CD4-positive, alpha-beta T cell treated with Interleukin-17A for 1 hour (primary cell): ENCODE results near the gene LARGE1.
"Not testable (repeated sequence)": the region's sequence is repeated elsewhere in the genome, so short reads cannot be mapped to it uniquely, and the experiment has no call there.

Source experiments
- DNase-seq: peaks from one replicate; pipeline ENCODE4 v3.0.0-alpha.2; 2020

LARGE1 gene

DNA sequence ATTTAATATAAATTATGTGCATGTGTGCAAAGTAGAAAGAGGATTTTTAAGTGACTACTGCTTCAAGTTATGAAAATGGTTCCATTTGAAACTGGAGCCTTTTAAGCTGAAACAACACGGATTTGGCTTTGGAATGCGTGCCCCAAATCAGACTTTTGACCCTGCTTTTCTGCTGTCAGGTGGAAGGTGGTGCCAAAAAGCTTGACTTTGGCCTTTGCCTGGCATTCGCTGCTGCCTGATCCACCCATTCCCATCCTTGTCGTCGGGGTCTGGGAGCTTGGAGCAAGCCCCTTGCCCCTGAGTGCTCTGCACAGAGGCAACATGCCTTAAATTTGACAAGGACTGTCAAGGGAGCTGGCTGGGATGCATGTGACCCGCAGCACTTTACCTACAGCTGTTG is 526.8 kb downstream of the LARGE1 start:
- DNase-seq: no peak

DNA sequence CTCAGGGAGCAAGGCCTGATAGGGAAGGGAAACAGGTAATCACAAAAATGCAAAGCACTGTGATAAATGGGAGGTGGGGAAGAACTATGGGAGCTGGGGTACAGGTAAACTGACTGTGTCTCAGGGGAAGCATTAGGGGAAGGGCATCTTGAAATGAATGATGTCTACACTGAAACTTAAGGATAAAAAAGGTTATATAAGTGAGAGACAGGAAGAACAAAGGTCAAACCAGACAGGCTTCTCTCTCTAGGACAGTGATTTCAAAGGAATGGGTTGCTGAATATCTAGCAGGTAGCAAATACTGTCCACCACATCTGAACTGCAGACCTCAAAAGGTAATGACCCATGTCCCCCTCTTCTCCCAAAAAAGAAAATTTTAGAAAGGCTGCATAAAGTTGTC is 529.0 kb downstream of the LARGE1 start:
- DNase-seq: no peak

DNA sequence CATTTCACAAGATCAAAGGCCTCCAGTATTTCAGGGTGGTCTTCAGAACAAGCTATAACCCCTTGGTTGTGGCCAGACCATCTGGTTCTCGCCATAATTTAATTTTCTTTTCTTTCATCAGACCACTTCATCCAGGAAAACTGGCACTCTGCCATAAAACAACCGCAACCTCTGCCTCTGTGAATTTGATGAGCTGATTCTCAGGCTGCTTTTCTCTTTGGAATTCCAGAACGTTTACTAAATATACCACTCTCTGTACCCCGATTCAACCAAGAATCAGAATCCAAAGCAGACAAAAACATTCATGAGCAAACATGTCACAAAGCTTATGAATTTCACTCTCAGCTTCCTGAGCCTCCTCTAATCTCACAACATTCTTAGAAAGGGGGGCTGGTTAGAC is 530.3 kb downstream of the LARGE1 start:
- DNase-seq: no peak

DNA sequence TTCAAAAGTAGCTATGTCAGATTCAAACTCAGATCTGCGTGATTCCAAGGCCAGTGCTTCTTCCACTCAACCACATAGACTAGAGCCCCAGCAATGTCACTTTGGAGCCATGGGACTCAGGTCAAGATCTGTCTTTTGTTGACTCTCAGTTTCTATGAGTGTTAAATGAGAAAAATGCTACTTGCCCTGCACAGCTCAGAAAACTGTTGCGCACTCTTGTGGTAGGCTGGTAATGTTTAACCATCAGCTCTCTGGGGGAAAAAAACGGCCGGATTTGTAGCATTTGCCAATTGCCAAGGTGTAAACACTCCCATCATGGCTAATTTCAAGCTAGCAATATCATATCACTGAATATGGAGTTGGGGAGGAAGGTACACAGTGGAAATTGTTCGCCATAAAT is 534.0 kb downstream of the LARGE1 start:
- no peak for DNase-seq

- DNase-seq: no peak
Measured at GRCh38 chr22:33385611-33386010, 534.7 kb downstream of the LARGE1 start.

DNA sequence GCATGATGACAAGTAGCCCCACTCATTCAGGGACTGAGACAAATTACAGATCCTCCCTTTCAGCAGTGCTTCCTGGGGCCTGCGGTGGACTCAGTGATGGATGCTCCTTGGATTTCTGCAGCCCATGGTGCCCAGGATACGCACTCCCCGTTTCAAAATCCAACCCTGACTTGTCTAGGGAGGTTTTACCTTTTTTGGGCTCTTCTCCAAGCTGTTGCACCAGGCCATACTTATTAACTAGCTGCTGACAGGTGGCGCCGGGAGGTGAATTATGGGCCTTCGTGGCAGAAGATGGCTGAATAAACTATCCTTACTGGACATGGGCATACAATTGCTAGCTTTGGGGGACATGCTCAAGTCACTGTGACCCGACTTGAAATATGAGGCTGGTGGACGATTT is 537.8 kb downstream of the LARGE1 start:
- DNase-seq: no peak

- no peak for DNase-seq
Measured at GRCh38 chr22:33381531-33382406, 538.5 kb downstream of the LARGE1 start.

DNA sequence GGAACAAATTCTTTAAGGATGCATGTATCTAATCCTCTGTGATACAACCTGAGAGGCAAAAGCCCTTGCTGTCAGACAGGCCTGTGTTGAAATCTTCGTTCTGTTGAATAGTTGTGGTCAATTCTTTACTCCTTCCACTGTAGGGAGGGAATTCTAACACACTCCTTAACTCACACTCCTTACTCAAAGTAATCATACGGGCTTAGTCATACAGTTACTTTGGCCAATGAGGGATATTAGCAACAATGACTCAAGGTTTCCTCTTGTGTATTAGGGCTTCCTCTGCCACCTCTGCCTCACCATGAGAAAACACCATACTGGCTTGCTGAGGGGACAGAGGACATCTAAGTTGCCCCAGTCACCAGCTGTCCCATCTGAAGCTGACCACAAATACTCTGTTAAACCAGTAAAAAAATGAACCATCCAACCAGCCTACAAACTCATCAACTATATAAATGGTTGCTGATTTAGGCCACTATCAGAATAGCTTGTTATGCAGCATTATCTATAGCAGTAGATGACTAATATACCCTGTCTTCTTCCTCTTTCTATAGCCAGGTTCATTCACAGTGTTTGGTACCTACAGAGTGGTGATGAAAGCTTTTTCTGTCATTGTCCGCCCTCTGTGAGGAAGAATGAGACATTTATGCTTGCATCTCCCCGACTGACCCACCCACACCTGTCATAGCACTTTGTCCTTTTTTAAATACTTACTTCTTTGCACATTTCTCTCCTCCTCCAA is 539.3 kb downstream of the LARGE1 start:
- no peak for DNase-seq

DNA sequence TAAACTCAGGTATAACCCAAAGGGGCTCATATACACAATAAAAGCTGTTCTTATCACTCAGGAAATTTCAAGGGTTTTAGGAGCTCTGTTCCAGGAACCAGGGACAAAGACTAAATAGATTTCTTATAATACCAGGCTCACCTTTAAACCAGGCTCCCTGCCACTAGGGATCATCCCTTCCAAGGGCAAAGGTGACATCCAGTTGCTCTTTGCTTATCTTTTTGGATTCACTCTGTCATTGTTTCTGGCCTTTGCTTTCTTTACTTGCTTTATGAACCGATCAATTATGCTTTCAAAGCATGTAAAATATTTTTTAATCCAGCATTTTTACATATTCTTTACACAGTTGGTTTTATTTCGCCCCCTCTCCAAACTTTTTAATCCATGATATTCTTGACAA is 540.4 kb downstream of the LARGE1 start:
- no peak for DNase-seq

DNA sequence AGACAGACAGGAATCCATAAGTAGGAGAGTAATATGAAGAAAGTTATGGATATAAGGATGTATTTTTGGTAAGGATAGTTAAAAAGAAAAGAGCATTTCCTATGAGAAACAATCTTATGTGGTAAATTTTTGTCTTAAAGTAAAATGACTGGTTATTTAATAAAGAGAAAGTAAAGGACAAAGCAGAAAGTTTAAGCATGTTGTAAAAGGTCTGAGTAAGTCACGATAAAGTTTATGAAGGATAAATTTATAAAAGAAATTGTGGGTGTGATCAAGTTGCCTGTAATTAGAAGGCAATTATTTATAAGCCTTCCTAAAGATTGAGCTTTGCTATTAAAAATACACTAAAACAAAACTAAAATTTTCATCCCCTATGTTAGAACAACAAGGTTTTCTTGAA is 547.4 kb downstream of the LARGE1 start:
- DNase-seq: no peak

DNA sequence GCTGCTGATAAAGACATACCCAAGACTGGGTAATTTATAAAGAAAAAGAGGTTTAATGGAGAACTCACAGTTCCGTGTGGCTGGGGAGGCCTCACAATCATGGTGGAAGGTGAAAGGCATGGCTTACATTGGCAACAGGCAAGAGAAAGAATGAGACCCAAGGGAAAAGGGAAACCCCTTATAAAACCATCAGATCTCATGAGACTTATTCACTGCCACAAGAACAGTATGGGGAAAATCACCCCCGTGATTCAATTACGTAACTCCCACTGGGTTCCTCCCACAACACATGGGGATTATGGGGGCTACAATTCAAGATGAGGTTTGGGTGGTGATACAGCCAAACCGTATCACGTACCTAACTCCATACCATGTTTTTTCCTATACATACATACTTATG is 557.0 kb downstream of the LARGE1 start:
- DNase-seq: not testable (repeated sequence)

GRCh38 chr22:33362702-33363101 is 557.6 kb downstream of the LARGE1 start:
- no peak for DNase-seq

DNA sequence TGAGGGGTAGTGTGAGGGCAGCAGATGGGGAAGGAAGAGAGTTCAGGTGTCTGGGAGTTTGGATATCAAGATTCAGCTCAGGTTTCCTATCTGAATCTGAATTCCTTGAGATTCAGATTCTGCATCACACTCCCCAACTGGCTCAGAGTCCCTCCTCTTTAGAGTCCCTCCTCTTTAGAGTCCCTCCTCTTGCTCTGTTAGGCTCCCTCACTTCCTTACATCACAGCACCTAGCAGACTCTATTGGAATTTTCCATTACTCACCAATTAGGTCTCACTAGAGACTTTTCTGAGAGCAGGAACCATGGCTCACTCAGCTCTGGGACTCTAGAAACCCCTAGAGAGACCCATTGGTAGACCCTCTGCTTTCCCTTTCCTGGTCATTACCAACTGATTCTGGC is 558.7 kb downstream of the LARGE1 start:
- no peak for DNase-seq

- DNase-seq: no peak
Measured at GRCh38 chr22:33357981-33358399, 562.3 kb downstream of the LARGE1 start.

DNA sequence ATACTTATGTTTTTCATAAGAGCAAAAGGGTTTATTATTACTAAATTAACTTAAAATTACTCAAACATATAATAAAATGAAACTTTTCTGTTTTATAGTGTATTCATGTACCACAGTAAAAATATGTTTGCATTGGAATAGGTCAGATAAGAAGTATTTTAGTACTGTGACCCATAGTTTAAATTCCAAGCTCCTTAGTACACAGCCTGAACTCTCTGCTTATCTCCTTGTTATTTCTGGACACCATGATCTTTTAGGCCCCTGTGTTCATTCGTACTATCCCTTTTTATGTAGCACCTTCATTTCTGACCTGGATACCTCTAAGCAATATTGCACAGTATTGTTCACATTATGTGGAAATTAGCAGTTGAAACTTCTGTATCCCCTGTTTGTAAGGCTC is 565.3 kb downstream of the LARGE1 start:
- DNase-seq: no peak

DNA sequence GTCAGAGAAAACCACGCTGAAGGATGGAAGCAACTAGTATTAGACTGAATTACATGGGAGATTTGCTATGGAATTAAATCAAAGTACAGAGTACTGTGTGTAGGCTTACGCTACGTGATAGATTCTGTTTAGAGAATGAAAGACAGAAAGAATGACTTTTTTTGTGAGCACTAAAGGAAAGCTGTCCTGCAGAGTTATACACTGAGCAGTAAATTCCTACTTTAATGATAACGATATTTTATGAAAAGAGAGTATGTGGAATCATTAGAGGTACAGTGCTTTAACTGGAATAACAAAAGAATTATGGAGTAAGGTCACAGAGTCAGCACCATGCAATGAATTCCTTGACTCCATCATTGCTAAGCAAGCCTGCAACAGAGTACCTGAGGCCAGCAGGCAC is 566.8 kb downstream of the LARGE1 start:
- no peak for DNase-seq

- DNase-seq: no peak
Measured at GRCh38 chr22:33352768-33353167, 567.5 kb downstream of the LARGE1 start.

- DNase-seq: no peak
Measured at GRCh38 chr22:33350961-33351360, 569.3 kb downstream of the LARGE1 start.

DNA sequence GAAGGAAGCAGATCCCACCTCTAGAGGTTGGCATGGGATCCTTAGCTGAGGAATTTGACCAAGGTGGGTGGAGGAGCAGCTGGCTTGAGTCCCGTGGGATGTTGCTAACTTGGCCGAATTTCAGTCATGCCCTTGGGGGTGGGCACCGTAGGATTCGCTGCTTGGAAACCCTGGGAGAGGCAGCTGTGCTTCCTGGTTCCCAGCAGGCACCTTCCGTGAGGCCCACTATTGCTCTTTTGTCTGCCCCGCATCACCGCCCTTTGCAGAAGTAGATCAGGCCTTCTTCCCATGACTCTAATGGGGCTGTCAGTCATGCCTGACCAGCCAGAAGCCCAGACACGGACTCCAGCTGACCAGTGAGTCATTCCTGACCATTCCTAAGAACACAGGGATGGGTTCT is 569.8 kb downstream of the LARGE1 start:
- no peak for DNase-seq

DNA sequence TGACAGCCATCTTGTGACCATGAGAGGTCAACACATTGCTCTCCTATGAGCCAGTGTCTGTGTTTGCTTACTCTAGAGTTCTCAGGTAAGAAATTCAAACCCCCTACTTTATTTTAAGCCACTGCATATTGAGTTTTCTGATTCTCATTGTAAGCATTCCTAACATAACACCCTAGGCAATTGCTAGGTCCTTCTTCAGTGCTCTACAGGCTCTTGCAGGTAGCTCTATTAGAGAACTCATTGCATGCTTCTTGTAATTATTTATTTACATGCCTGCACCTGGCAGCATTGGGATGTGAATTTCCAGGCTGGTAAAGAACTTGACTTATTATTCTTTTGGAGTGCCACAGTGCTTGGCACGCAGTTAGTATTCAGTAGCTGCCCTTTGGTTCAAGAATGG is 573.3 kb downstream of the LARGE1 start:
- no peak for DNase-seq

- DNase-seq: no peak
Measured at GRCh38 chr22:33341611-33342010, 578.7 kb downstream of the LARGE1 start.

DNA sequence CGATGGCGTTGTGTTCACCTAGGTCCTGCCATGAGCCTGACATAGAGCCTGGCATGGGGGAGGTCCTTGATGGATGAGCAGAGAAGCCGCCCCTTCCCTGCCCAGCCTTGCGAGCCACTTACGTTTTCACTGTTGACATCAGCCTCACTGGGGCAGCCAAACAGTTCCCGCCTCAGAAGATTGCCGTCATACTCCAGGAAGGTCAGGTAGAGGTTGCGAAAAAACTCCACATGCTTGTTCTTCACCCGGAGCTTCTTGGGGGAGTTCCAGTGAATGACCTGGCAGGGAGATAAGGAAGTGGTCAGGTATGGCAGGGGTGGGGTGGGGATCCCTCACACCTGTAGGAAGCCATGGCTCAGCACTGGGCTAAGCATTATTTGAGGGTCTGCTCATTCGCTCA is 582.8 kb downstream of the LARGE1 start:
- no peak for DNase-seq

- DNase-seq: no peak
Measured at GRCh38 chr22:33335611-33336279, 584.5 kb downstream of the LARGE1 start.

DNA sequence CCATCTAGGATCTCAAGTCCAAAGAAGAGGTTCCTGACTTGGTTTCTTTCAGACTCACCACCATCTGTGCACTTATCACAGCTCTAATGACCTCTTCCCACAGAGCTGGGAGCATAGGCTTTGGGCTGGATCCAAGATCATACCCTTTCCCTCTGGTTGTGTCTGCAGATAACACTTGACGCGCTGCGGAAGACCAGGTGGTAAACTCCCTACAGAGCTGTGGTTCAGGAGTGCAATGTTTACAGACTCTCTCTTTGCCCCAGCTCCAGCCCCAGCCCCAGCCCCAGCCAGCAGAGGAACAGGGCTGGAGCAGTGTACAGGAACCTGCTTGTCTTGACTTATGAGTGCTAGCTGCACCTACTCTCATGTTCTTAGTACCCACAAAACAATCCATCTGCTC is 587.7 kb downstream of the LARGE1 start:
- no peak for DNase-seq
